Adrenal gland (tissue), 12 donors: ENCODE results near the gene SEC23B. TPM values are rescaled to one million over a fixed set of nuclear protein-coding genes. Genes with fewer than 3 reads are reported as not detected.
"Not testable (repeated sequence)": the region's sequence is repeated elsewhere in the genome, so short reads cannot be mapped to it uniquely, and the experiment has no call there.

ENCODE experiments used
- DNase-seq, 7 donors: peaks; one replicate each; pipeline ENCODE4 v3.0.0-alpha.2; 2019 to 2020
- H3K27ac ChIP-seq, 5 donors: fragments of 200-600 bp; sonication (generic) in 4 of 5; 1 replicate in 3 of 5; 2 replicates in 2 of 5; pipeline versions ENCODE4 v1.5.1 to v1.8.0; 2016 to 2020; ENCODE audit warnings: mild to moderate bottlenecking in 1 of 5
- H3K27me3 ChIP-seq: fragments of 200-600 bp; 2 replicates; pipeline ENCODE4 v1.8.0; 2021
- H3K36me3 ChIP-seq, 2 donors: fragments of 200-600 bp; replicated peaks in 1 of 2; 1 replicate in 1 of 2; 2 replicates in 1 of 2; pipeline versions ENCODE4 v1.5.1 to v1.8.0; 2018 to 2022
- H3K4me1 ChIP-seq, 2 donors: fragments of 200-600 bp; replicated peaks in 1 of 2; 1 replicate in 1 of 2; 2 replicates in 1 of 2; pipeline versions ENCODE4 v1.5.1 to v1.8.0; 2018 to 2021
- H3K4me3 ChIP-seq, 4 donors: fragments of 200-600 bp; sonication (generic) in 3 of 4; one replicate each; pipeline ENCODE4 v1.5.1; 2016 to 2018
- H3K9me3 ChIP-seq, 3 donors: fragments of 200-600 bp; sonication (generic) in 1 of 3; replicated peaks in 1 of 3; 1 replicate in 2 of 3; 2 replicates in 1 of 3; pipeline versions ENCODE4 v1.5.1 to v1.8.0; 2016 to 2021
- POLR2A ChIP-seq, 2 donors: fragments of 450-650 bp; IDR thresholded peaks; one replicate each; pipeline ENCODE4 v1.6.1; 2017; ENCODE audit warnings: antibody characterized with exemption in 2 of 2, mild to moderate bottlenecking in 2 of 2, moderate library complexity in 1 of 2
- WGBS, 4 donors: extraction: QIAGEN DNeasy Blood & Tissue Kit in 2 of 4; methylation state at CpG; one replicate each; pipeline versions ENCODE4 v1.1.5 to v1.1.7; 2013 to 2017; 5-methylcytosine and 5-hydroxymethylcytosine counted together
- intact Hi-C, 2 donors: fragments of 100-400 bp; cut with DNase I; formaldehyde crosslinking; loops; one replicate each; pipeline versions ENCODE4 v1.14.1 to v1.15.0; 2022 to 2023
- polyA plus RNA-seq, 3 donors: library from polyadenylated mRNA; stranded (reverse); fragments of 200-250 nt in 2 of 3; fragments of 350-450 nt in 1 of 3; fragmentation: Illumina TruSeq in 1 of 3; extraction: RNeasy Lipid Tissue Mini Kit (QIAGEN cat#74804) in 1 of 3; gene quantifications; one replicate each; pipeline ENCODE4 v1.2.3, GENCODE V29; 2013 to 2014
- total RNA-seq, 9 donors: library from RNA; depleted of rRNA in 4 of 9; stranded (reverse); fragments of >200 nt in 4 of 9; fragments of 120-200 nt in 1 of 9; fragmentation: NEBNext Ultra II Directional in 1 of 9; extraction: Animal tissue kit (Norgen Biotek cat#: 25700) in 1 of 9; gene quantifications; one replicate each; pipeline versions ENCODE4 v1.1.0 to v1.2.4, GENCODE V29; 2013 to 2023
- TF ChIP-seq, protein P1 (sequence below), 6 experiments: fragments of 450-650 bp in 4 of 6; fragments of 200-600 bp in 2 of 6; sonication (generic) in 1 of 6; IDR thresholded peaks; 1 replicate in 5 of 6; 2 replicates in 1 of 6; pipeline versions ENCODE4 v1.5.1 to v1.8.0; 2016 to 2021; ENCODE audit warnings: antibody characterized with exemption in 6 of 6, mild to moderate bottlenecking in 2 of 6, moderate library complexity in 1 of 6
- donor health status: healthy with polysubstance abuse.
- donor health status: Bipolar disorder and iron deficiency.
- donor health status: DM: yes; HTN: yes; CAD: no.
- donor health status: DM: no; HTN: no; CAD: no.
- donor health status: DM: no; HTN: no; CAD: no.
- donor health status: DM: yes; HTN: yes; CAD: no.

The SEC23B gene
- total and polyA plus RNA-seq, 12 donors = 7.1 to 241 (median 76.1) TPM

DNA sequence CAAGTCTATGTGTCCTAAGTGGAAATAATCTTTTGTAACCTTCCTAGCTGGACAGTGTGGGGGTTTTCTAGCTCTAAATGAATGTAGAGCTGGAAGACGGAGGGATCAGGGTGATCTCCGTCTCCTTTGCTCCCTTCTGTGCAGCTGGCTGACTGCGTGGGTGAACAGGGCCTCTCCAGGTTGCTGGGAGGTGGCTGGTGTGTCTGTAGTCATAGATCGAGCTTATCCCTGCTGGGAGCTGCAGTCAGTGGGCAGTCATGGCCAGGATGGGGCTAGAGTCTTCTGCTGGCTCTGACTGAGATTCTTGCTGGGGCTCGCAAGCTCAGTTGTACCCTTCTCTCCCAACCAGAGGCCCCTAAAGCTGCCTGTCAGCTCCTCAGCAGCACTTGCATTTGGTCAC, 6.4 kb downstream of the SEC23B start:
- peaks cover 0 to 18% of the 10 kb centered on the region in 2 donors for H3K36me3 ChIP-seq
- peak overlapping the region in 1 of 5 donors; percentile 12 for H3K27ac ChIP-seq
- H3K4me1 ChIP-seq = peaks cover 8 to 24% of the 10 kb centered on the region in 2 donors
- DNase-seq = no peak
- intact Hi-C loops = no loop called here
- no peak overlapping the region for H3K4me3 ChIP-seq
- no peak for TF ChIP-seq POLR2A (IDR thresholded peaks at IDR 0.05)
- TF ChIP-seq, protein P1, sequence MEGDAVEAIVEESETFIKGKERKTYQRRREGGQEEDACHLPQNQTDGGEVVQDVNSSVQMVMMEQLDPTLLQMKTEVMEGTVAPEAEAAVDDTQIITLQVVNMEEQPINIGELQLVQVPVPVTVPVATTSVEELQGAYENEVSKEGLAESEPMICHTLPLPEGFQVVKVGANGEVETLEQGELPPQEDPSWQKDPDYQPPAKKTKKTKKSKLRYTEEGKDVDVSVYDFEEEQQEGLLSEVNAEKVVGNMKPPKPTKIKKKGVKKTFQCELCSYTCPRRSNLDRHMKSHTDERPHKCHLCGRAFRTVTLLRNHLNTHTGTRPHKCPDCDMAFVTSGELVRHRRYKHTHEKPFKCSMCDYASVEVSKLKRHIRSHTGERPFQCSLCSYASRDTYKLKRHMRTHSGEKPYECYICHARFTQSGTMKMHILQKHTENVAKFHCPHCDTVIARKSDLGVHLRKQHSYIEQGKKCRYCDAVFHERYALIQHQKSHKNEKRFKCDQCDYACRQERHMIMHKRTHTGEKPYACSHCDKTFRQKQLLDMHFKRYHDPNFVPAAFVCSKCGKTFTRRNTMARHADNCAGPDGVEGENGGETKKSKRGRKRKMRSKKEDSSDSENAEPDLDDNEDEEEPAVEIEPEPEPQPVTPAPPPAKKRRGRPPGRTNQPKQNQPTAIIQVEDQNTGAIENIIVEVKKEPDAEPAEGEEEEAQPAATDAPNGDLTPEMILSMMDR (IDR thresholded peaks at IDR 0.05) = no peak
- H3K9me3 ChIP-seq = no peaks in the 10 kb centered on the region
- 83 to 88% (median 86%) methylated on average over 3 to 5 of the region's 5 CpGs for WGBS, 4 donors
- H3K27me3 ChIP-seq = no peaks in the 10 kb centered on the region

DNA sequence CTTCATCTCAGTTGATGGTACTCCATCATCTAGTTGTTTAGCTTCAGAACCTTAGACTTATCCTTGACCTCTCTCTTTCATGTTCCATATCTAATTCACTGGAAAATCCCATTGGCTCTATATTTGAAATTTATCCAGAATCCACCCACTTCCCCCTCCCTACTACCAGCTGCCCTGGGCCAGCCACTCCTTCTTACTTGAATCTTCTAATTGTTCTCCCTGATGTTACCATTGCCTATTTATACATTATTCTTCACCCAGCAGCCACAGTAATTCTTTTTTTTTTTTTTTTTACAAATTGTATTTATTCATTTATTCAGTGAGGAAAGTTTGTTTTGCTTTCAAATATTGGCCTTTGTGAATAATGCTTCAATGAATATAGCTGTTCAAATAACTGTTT, 8.2 kb downstream of the SEC23B start:
- H3K4me1 ChIP-seq = peaks cover 5 to 10% of the 10 kb centered on the region in 2 donors
- TF ChIP-seq POLR2A (IDR thresholded peaks at IDR 0.05) = no peak
- TF ChIP-seq, protein P1 (IDR thresholded peaks at IDR 0.05) = no peak
- no peaks in the 10 kb centered on the region for H3K27me3 ChIP-seq
- DNase-seq = peak in 2 of 7 donors; percentile 30 to 31
- no peaks in the 10 kb centered on the region for H3K9me3 ChIP-seq
- no peak overlapping the region for H3K27ac ChIP-seq
- no peak overlapping the region for H3K4me3 ChIP-seq
- intact Hi-C loops = no loop called here
- peaks cover 0 to 24% of the 10 kb centered on the region in 2 donors for H3K36me3 ChIP-seq

DNA sequence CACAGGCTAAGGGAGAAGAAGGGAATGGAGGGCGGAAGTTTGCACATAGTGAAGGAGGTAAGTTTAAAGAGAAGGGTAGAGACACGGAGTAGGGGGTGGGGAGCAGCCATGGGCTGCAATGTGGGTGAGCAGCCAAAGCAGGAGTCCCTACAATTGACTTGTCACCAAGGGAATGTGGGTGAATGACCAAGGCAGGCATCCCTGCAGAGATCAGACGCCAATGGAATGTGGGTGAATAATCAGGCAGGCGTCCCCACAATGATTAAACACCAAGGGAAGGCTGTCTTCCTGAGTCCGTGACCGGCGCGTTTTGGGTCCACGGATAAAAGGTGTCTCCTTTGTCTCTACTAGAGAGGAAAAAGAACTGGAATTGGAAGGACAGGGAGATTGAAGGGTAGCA, 14.3 kb downstream of the SEC23B start:
- DNase-seq, H3K27ac ChIP-seq, H3K4me3 ChIP-seq, H3K27me3 ChIP-seq, intact Hi-C loops, H3K9me3 ChIP-seq, H3K4me1 ChIP-seq: not testable (repeated sequence)
- peaks cover 0 to 40% of the 10 kb centered on the region in 2 donors for H3K36me3 ChIP-seq
- 92 to 95% (median 94%) methylated on average over 9 of the region's 9 CpGs for WGBS, 4 donors

DNA sequence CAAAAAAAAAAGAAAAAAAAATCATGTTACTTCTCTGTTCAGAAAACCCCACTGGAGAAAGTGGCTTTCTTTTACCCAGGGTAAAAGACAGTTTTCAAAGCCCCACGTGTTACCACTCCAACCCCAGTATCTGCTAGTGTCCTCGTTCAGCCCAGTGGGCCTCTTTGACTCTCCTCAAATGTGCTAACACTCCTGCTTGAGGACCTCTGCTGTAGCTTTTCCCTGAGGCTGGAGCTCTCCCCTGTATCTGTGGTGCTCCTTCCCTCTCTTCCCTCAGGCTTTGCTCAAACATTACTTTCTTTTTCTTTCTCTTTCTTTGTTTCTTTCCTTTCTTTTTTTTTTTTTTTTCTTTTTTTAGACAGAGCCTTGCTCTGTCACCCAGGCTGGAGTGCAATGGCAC, 15.3 kb downstream of the SEC23B start:
- Histone ChIP-seq H3K27ac (no peak overlapping the region), H3K4me3 (no peak overlapping the region), H3K27me3 (no peaks in the 10 kb centered on the region), H3K4me1 (no peaks in the 10 kb centered on the region), H3K36me3 (peaks cover 0 to 48% of the 10 kb centered on the region in 2 donors), H3K9me3 (no peaks in the 10 kb centered on the region)
- intact Hi-C loops = no loop called here
- no peak for DNase-seq
- WGBS, 4 donors = 90 to 95% (median 92%) methylated on average over 2 of the region's 2 CpGs
- TF ChIP-seq POLR2A (IDR thresholded peaks at IDR 0.05) = no peak
- TF ChIP-seq, protein P1 (IDR thresholded peaks at IDR 0.05) = no peak

DNA sequence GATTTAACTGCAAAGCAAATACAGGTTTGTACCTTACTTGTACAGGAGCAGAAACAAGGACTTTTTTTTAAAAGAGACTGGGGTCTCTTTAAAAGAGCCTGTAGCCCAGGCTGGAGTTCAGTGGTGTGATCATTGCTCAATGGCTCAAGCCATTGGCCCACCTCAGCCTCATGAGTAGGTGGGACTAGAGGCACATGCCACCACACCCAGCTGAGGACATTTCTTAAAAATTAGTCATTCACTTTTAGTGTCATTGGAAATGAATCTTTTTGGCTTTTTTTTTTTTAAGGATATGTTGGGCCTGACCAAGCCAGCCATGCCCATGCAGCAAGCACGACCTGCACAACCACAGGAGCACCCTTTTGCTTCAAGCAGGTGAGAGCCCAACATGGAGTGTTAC, 16.9 kb downstream of the SEC23B start:
- H3K36me3 ChIP-seq = peaks cover 0 to 63% of the 10 kb centered on the region in 2 donors
- 94 to 100% (median 97%) methylated on average over 1 of the region's 1 CpG for WGBS, 4 donors
- TF ChIP-seq POLR2A (IDR thresholded peaks at IDR 0.05) = no peak
- TF ChIP-seq, protein P1 (IDR thresholded peaks at IDR 0.05) = no peak

DNA sequence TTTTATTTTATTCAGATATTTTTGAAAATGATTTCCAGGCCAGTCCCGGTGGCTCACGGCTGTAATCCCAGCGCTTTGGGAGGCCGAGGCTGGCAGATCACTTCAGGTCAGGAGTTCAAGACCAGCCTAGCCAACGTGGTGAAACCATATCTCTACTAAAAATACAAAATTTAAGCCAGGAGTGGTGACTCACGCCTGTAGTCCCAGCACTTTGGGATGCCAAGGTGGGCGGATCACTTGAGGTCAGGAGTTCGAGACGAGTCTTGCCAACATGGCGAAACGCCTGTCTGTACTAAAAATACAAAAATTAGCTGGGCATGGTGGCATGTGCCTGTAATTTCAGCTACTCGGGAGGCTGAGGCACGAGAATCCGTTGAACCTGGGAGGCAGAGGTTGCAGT, 19.0 kb downstream of the SEC23B start:
- H3K9me3 ChIP-seq, H3K4me3 ChIP-seq, DNase-seq, H3K27me3 ChIP-seq, H3K4me1 ChIP-seq, H3K27ac ChIP-seq, intact Hi-C loops: not testable (repeated sequence)
- H3K36me3 ChIP-seq = peaks cover 0 to 74% of the 10 kb centered on the region in 2 donors
- WGBS, 4 donors = 65 to 76% (median 75%) methylated on average over 14 of the region's 14 CpGs

More for the DNA sequence above, 16.9 kb downstream of the SEC23B start:
- H3K4me1 ChIP-seq = no peaks in the 10 kb centered on the region
- no peaks in the 10 kb centered on the region for H3K27me3 ChIP-seq
- H3K4me3 ChIP-seq = no peak overlapping the region
- intact Hi-C loops = no loop called here
- DNase-seq = peak in 1 of 7 donors; percentile 31
- no peak overlapping the region for H3K27ac ChIP-seq
- H3K9me3 ChIP-seq = no peaks in the 10 kb centered on the region
